ENCODE measurements around the gene MPDU1. TPM values are rescaled to one million over a fixed set of nuclear protein-coding genes. Genes with fewer than 3 reads are reported as not detected.

MPDU1 gene
- total RNA-seq = 85.9 and 150 TPM in 2 replicates

DNA sequence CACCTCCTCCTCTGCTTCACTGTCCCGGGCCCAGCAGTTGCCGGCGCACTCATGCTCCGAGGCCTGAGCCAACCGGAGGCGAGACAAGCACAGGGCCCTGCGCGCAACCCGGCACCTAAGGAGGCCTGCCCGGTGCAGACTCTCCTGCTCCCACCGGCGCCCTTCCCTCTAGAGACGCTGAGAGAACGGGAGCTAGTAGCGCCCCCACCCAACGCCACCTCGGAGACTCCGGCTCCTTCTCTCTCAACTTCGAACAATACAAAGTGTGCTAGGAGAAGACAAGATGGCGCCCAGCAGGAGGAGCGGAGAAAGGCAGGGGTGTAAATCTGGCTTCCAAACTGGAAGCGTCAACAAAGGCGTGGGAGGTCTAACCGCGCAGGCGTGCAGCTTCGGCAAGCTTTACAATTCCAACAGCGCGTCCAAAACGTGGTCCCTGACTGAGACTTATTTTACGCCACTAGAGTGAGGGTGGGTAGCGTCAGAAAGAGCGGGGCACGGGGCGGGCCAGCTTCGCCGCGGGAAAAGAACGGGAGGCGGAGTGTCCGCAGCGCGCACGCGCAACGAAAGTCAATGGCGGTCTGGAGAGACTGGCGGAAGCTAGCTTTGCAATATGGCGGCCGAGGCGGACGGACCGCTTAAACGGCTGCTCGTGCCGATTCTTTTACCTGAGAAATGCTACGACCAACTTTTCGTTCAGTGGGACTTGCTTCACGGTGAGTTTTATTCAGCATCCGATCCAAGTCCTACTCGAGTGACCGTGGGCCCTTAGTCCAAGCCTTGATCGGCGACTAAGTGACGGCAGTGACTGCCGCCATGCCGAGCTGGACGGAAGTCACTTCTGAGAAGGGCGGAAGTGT is at the start of gene MPDU1:
TSS of gene MPDU1 (plus strand) at position 600 of the 857 bp plus-strand sequence. CDS start at position 611, 11 bp downstream.
- DNase-seq (ENCODE audit: low read depth) = peak; percentile 88

DNA sequence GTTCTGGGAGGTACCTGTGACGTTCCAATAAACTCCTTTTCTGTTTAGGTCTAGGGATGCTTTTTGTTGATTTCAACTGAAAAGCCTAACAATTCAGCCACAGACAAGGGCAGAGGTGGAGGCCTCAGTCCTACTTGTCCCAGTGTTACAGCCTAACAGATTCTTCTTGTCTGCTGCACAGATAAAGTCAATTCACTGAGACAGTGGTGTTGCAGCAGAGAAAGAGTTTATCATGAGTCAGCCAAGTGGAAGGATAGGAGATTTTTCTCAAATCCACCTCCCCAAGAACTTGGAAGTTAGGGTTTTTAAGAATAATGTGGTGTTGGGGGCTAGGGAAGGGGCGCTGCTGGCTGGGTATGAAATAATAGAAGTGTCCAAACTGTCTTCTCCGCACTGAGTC is 45.6 kb upstream of the MPDU1 start:
- no peak for DNase-seq (ENCODE audit: low read depth)

DNA sequence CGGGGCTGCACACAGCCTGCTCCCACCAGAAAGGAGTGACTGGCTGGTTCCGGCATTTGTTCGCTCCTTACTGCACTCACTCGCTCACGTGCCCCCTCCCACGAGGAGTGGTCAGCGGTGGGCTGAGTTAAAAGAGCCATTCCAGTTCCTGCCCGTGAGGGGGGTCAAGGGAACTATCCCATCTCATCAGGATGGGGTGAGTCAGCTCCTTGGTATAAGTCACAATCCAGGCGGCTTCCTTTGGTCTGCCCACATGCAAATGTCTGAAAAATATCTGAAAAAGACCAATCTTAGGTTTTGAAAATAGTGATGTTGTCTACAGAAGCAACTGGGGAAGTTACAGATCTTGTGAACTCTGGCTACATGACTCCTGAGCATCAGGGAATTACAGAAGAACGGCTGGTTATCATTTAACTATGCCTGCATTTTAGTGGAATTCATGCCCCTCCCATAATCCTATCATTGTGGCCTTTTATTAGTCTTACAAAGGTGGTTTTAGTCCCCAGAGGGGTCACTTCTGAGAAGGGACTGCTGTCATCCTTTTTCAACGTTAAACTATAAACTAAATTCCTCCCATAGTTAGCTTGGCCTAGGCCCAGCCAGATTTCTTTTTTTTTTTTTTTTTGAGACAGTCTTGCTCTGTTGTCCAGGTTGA is 44.6 kb upstream of the MPDU1 start:
- DNase-seq (ENCODE audit: low read depth) = peak; percentile 78

DNA sequence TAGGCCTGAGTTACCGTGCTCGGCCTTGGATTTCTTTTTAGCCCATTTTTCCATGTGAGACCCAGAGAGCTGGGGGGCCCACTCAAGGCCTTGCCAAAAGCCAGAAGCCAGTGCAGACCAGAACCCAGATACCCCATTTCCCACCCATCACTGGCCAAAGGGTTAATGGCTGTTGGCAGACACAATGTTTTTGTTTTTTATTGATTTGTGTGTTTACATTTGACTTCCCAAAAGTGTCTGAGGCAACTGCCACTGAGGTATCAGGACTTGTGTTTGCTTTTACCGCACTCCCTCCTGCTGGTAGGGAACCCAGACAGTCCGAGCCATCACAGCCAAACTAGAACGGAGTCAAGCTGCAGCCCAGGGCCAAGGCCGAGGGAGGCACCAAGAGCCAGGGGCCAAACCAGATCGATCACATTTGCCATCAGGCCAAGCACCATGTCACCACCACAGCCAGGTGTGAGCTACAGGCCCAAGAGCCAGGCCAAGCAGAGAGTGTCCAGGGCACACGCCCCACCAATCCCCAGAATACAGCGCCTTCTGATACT is 42.5 kb upstream of the MPDU1 start:
- DNase-seq (ENCODE audit: low read depth) = no peak

DNA sequence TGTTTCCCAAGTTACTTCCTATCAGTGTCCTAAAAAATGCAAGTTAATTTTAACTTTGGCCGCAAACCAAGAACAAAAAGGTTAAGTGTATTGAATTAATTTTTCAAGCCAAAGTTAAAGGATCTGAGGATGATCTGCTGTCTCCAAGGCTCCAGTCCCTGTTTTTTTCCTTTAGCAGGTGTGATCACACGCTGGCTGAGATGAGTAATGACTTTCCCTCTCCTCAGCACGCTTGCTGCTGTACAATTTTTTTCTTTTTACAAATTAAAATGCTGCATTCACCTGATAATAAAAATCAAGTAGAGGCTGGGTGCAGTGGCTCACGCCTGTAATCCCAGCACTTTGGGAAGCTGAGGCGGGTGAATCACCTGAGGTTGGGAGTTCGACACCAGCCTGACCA is 38.7 kb upstream of the MPDU1 start:
- no peak for DNase-seq (ENCODE audit: low read depth)

DNA sequence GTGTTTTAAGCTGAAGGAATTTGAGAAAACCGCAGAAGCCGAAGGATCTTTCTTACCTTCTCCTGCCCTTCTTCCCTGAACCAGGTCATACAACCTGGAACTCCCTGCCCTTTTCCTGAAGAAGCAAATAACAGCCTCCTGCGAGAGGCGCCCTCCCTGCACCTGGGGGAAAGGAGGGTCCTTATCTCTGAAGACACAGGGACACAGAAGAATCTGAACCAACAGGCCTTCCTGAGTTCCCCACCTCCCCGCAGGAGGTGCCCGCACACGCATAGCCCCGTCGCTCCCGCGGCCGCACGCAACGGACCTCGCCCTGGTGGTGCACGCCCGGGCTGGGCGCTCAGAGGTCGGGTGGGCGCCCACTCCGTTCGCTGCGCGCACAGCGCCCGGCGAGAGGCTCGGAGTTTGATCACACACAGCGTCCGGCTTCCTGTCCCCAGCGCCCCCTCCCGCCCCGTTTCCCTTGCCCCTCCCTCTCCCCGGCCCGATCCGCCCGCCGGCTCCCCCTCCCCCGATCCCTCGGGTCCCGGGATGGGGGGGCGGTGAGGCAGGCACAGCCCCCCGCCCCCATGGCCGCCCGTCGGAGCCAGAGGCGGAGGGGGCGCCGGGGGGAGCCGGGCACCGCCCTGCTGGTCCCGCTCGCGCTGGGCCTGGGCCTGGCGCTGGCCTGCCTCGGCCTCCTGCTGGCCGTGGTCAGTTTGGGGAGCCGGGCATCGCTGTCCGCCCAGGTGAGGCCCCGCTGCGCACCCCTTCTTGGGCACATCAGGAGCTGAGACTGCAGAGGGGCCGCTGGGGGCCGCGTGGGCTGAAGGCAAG is 34.9 kb upstream of the MPDU1 start, which contains the start of gene TNFSF12:
TSS of gene TNFSF12 (plus strand) at position 474 of the 816 bp plus-strand sequence. CDS start at position 570, 96 bp downstream.
- DNase-seq (ENCODE audit: low read depth) = no peak

DNA sequence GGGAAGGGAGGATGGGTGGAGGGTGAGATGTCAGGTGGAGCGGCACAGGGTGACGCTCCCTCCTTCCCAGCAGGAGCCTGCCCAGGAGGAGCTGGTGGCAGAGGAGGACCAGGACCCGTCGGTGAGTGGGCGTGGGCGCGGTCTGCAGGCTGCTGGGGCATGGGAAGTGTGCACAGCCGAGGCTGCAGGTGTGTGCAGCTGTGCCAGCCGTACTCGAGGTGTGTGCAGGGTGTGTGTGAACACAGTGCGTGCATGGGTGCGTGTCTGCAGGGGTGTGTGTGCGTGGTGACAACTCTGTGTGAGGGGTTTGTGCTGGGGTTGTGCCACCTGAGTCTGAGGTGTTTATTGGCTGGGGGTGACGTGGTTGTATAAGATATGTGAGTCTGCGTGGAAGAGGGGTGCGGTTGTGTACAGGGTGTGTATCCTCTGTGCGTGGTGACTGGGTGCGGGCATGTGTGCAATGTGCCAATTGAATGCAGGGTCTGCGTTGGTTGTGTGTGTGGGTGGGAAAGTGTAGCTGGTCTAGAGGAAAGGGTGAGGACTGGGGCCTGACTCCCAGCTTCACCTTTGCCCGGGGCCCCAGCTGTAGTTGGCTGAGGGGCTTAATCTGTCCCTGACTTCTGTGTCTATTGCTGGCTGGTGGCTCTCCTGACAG is 34.1 kb upstream of the MPDU1 start:
- no peak for DNase-seq (ENCODE audit: low read depth)

DNA sequence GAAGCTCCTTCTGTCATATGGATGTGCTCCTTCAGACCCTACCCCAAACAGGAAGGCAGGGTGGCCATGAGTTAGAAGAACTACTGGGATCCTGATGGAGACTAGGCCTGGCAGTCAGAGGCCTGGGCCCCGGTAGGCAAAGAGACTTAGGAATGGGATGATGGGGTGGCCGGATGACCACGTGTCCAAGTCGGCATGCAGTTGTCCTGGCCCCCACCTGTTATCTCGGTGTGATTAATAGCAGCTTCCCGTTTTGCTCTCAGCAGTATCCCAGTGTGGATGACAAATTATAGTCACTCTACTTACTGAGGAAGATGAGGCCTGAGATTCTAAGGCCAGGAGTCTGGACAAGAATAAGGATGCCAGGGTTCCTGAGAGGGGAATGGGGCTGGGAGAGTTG is 33.3 kb upstream of the MPDU1 start:
- no peak for DNase-seq (ENCODE audit: low read depth)

DNA sequence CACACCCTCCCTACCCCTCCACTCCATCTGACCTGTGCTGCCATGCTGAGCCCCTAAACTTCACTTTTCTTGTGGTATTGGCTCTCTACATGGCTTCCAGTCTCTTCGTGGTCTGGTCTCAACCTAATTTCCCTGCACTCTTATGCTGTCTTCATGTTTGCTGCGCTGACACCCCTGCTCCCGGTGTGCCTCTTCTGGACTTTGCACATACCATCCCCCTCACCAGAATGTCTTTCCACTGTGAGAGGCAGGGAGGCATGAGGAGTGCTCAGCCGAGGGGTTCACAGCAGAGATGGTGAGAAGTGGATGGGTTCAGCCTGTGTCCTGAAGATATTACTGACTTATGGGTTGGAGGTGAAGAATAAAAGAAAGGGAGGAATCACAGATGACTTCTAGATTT is 32.3 kb upstream of the MPDU1 start:
- DNase-seq (ENCODE audit: low read depth) = no peak

DNA sequence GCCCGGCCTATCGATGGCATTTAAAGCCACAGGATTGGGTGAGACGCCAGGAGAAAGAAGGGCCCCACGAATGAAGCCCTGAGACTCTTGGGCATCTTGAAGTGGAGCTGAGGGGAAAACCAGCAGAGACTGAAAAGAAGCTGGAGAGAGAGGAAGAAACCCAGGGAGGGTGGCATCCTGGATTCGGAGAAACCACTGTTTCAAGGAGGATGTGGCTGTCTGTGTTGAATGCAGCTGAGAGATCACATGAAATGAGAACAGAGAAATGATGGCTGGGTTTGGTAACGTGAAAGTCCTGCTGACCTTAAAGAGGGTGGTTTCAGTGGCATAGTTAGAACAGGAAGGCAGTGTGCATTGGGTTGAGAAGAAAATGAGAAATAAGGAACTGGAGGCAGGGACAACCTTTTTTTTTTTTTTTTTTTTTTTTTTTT is 31.0 kb upstream of the MPDU1 start:
- DNase-seq (ENCODE audit: low read depth) = no peak

DNA sequence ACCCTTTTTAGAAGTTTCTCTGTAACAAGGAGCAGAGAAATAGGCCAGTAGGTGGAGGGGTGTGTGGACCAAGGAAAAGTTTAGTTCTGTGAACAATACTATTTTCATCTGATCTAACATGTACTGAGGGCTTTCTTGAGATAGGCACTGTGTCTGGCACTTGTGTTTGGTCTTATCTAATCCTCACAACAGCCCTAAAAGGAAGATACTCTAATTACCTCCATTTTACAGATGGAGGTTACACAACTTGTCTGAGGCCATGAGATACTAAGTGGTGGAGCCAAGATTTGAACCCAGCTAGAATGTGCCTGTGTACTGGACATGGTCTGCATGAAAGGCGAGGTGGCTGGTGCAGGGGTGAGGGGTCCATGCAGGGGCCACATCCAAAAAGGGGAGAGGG is 30.3 kb upstream of the MPDU1 start:
- no peak for DNase-seq (ENCODE audit: low read depth)

DNA sequence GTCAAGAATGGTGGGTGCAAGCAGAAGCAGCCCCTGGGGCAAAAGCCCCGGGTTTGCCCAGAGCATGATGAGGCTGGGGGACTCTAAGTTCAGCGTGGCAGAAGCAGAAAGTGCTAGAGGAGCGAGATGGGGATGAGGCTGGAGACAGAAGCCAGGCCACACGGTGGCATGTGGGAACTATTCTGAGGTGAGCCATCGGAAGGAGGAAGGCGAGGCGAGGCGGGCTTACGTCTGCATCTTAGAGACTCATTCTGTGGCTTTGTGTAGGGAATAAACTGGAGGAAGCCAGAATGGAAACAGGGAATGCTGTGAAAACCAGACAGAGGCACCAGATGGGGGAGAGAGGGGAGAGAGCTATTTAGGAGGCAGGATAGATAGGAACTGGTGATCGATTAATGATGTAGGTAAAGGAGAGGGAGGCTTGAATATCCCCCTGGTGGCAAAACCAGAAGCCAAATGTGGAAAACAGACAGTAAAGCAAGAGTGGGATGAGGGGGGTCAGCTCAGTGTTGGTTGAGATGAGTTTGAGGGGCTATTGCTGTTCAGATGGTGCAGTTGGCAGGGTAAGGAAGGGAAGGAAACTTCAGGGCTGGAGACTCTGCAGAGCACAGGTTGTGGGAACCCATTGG is 28.2 kb upstream of the MPDU1 start:
- DNase-seq (ENCODE audit: low read depth) = no peak

DNA sequence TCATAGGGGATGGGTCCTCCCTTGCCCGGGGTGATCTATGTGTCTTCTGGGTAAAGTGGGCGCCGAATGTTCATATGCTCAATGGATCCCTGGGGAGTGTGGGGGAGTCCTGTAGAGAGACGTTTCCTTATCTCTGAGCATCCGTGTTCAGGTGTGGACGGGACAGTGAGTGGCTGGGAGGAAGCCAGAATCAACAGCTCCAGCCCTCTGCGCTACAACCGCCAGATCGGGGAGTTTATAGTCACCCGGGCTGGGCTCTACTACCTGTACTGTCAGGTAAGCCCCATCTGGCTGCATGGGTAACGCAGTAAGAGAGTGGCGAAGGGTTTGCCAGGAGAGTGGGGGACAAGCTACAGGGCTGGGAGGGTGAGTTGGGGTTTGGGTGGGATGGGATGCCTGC is 27.0 kb upstream of the MPDU1 start:
- no peak for DNase-seq (ENCODE audit: low read depth)

DNA sequence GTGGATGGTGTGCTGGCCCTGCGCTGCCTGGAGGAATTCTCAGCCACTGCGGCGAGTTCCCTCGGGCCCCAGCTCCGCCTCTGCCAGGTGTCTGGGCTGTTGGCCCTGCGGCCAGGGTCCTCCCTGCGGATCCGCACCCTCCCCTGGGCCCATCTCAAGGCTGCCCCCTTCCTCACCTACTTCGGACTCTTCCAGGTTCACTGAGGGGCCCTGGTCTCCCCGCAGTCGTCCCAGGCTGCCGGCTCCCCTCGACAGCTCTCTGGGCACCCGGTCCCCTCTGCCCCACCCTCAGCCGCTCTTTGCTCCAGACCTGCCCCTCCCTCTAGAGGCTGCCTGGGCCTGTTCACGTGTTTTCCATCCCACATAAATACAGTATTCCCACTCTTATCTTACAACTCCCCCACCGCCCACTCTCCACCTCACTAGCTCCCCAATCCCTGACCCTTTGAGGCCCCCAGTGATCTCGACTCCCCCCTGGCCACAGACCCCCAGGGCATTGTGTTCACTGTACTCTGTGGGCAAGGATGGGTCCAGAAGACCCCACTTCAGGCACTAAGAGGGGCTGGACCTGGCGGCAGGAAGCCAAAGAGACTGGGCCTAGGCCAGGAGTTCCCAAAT is 26.4 kb upstream of the MPDU1 start:
- no peak for DNase-seq (ENCODE audit: low read depth)

DNA sequence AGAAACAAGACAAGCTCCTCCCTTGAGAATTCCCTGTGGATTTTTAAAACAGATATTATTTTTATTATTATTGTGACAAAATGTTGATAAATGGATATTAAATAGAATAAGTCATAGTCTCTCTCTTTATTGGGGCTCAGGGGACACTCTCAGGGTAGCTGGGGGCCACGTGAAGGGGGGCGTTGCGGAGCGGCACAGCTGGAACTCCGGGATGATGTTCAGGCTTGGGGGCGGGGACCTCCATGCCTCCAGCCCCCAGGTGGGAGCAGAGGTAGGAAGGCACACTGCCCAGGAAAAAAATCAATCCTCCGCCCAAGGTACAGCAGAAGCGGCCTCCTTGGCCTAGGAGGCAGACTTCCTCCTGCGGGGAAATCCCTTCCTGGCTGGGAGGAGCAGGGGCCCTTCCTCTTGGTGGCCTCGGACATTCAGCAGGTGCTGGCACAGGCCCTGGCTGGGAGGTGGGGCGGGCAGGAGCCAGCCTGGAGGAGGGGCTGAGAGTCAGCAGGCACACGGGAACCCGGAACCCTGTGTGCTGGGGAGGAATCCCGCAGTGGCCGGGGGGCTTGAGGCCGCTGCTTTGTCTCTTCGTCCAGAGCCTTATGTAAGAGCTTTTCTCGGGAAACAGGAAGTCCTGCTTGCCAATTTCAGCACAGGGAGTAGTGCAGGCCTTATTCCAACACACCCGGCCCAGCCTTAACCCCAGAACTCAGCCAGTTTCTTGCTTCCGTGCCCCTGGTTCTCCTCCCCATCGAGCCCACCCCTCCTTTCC is 25.7 kb upstream of the MPDU1 start:
- DNase-seq (ENCODE audit: low read depth) = peak; percentile 82

DNA sequence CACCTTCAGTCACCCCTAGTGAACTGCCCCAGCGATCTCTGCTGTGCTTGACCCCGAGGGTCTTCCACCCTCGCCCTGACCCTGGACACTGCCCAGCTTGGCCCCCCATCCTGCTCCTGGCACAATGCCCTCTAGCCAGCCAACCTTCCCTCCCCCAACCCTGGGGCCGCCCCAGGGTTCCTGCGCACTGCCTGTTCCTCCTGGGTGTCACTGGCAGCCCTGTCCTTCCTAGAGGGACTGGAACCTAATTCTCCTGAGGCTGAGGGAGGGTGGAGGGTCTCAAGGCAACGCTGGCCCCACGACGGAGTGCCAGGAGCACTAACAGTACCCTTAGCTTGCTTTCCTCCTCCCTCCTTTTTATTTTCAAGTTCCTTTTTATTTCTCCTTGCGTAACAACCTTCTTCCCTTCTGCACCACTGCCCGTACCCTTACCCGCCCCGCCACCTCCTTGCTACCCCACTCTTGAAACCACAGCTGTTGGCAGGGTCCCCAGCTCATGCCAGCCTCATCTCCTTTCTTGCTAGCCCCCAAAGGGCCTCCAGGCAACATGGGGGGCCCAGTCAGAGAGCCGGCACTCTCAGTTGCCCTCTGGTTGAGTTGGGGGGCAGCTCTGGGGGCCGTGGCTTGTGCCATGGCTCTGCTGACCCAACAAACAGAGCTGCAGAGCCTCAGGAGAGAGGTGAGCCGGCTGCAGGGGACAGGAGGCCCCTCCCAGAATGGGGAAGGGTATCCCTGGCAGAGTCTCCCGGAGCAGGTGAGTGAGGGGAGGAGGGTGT is 24.9 kb upstream of the MPDU1 start, which contains the start of gene TNFSF13:
TSS of gene TNFSF13 (plus strand) at position 207 of the 776 bp plus-strand sequence. CDS start at position 497, 290 bp downstream.
- no peak for DNase-seq (ENCODE audit: low read depth)

DNA sequence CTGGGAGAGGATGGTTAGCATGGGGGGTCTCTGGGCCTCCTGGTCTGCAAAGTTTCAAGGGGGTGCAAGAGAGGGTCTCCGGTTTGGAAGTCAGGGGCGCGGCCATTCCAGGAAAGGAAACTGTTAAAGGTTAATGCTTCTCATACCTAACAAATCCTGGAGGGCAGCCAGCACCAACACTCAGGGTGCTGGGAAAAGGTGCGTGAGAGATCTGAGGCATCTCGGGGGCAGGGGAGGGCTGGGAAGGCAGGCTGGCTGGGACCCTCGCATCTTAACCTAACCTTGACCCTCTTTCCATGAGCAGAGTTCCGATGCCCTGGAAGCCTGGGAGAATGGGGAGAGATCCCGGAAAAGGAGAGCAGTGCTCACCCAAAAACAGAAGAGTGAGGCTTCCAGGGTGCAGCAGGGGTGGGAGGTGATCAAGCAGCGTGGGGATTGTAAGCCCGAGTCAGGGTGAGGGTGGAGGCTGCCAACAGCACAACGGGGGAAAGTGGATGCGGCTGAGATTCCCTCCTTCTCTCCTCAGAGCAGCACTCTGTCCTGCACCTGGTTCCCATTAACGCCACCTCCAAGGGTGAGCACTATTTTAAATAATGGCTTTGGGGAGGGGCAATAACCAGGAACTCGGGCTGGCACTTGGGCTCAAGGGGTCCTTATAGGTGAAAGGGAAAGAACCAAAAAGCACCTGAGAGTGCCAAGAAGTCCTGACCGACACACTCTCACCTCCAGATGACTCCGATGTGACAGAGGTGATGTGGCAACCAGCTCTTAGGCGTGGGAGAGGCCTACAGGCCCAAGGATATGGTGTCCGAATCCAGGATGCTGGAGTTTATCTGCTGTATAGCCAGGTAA is 24.1 kb upstream of the MPDU1 start:
- no peak for DNase-seq (ENCODE audit: low read depth)
